SHP77 treated with DMSO at 0.1 percent for 48 hours (cell line): ENCODE data around the gene TSPAN9.

Experiments used
- DNase-seq: peaks from one replicate; lab custom pipeline; 2025; lab: John Stamatoyannopoulos, UW

The TSPAN9 gene

GRCh38 chr12:3101309-3102024, 24.3 kb downstream of the TSPAN9 start:
- DNase-seq, result no peak

DNA sequence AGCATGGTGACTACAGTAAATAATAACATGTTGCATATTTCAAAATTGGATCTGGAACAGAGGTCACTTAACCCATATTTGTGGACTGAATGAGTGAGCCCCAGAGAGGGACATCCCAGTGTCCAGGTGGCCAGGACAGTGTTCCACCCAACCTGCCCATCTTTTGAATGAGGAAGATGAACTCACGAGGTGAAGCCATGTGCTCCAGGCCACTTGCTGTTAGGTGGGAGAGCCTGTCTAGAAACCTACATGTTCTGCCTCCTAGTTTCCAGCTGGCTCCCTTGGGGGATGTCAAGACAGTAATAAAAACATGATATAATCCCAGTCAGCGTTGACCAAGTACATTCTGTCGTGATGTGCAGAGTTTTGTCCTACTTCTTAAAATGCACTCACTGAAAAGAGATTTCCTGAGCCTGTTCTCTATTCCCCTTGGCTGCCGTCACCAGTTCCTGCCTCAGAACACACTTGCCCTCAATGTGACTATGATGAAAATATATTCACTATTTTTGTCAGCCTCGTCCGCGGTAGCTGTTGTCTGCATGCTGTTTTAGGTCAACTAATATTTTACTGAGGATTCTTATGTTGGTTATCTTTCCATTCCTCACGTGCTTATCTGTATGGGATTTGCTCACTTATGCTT, 25.7 kb downstream of the TSPAN9 start:
- DNase-seq, result no peak

DNA sequence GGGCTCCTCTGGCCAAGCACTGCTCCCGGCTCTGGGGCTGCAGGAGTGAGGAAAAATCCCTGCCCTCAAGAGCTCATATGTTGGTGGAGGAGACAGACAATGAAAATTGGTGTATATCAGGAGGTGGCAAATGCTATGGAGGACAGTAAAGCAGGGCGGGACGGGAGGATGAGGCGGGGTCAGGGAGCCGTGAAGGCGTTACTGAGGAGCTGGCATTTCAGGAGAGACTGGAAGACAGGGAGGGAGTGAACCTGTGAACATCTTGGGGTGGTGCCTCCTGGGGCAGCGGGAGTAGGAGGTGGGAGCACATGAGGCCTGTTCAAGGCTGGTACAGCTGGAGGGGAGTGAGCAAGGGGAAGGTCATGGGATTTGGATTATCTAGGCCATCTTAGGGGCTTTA, 26.6 kb downstream of the TSPAN9 start:
- DNase-seq, result no peak

- no peak for DNase-seq
Observed at GRCh38 chr12:3105690-3106479, 28.7 kb downstream of the TSPAN9 start.

GRCh38 chr12:3106579-3106978, 29.4 kb downstream of the TSPAN9 start:
- DNase-seq, result no peak

DNA sequence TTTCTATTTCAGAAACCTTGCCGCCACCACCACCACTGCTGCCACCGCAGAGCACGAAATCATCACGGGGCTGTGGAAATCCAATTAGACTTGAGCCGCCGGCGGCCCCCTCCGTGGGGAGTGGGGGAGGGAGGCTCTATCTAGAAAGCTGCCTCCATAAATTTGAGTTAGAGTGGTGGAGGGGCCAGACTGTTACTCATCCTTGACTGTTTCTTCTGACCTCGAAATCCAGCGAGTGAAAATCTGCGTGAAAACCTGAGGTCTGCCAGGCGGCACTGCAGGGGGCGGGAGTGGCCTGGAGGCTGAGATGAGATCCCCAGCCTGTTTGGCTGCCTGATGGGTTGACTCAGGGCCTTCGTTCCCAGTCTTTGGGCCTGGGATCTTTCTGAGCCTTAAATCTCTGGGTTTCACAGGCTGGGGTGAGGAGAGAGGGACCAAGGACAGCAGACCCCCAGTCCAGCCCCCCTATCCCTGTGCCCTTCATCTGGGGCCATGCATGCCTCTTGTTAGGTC, 29.9 kb downstream of the TSPAN9 start:
- no peak for DNase-seq

- no peak for DNase-seq
Observed at GRCh38 chr12:3107954-3108353, 30.8 kb downstream of the TSPAN9 start.

DNA sequence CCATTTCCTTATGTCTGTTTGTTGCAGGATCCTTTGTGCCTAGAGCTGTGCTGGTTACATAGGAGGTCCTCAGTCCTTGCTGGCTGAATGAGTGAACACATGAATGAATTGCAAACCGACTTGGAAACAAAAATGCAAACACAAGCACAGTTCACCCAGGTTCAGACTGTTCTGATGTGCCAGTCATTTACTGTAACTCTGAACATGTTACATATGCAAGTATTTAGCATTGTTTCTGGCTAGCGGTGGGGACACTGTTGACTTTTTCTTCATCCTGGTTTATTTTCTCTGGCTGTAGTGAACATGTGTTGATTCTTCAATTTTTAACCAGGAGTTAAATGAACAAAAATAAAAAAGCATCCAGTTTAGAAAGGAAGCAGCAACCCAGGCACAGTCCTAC, 33.4 kb downstream of the TSPAN9 start:
- DNase-seq, result no peak

GRCh38 chr12:3113671-3114325, 36.6 kb downstream of the TSPAN9 start:
- DNase-seq, result no peak

GRCh38 chr12:3114671-3115070, 37.5 kb downstream of the TSPAN9 start:
- DNase-seq, result no peak

DNA sequence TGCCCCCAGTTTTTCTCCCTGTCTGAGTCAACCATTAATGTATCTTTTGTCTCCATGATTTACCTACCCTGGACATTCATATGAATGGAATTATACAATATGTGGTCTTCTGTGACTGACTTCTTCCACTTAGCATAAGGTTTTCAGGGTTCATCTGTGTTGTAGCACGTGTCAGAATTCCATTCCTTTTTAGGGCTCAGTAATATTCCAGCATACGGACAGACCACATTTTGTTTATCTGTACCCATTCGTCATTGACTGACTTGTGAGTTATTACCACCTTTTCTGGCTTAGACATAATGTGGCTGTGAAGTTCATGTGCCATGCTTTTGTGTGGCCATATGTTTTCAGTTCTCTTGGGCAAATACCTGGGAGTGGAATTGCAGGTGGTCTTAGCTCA, 37.9 kb downstream of the TSPAN9 start:
- DNase-seq, result no peak

GRCh38 chr12:3116106-3116844, 39.1 kb downstream of the TSPAN9 start:
- no peak for DNase-seq

GRCh38 chr12:3117144-3117581, 40.0 kb downstream of the TSPAN9 start:
- no peak for DNase-seq

DNA sequence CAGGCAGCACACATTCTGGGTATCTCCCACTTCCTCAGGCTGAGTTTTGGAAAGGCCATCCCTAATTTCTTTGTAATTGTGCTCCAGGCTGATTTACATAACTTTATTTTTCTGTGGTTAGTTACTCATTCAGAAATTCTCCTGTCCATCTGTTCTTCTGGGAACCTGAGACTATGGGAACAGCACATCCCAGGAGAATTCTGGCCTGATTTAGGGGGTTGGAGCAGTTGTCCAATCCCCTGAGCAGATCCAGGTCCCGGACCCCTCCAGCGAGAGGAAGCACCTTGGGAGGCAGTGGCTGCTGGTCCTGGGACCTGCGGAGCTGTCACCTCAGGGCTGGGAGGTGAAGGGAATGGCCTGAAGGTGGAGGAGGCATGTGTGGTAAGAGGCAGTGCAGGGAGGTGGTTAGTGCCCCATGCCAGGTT, 40.4 kb downstream of the TSPAN9 start:
- no peak for DNase-seq

DNA sequence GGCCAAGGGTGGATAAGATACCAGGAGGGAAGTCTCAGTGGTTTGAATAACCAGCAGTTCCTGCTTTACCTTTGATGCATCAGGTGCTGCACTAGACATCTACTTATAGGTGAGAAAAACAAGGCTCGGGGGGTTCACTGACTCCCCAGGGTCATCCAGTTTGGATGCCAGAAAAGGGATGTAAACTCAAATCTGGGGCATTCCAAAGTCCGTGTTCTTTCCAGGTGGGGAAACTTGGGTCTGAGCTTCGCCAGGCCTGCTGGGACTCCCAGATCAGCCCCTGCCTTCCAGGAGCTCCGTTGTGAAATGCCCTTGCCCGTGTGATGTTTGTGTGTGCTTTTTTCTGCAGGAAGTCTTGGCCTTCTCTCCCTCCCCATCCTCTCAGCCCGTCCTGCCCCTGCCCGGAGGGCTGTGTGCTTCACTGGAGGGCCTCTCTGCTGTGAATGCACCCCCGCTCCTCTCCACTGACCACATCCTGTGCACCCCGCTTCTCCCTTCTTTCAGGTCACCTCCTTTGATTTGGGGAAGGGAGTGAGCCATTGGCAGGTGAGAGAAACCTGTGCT, 42.1 kb downstream of the TSPAN9 start:
- no peak for DNase-seq

GRCh38 chr12:3119756-3120601, 42.8 kb downstream of the TSPAN9 start:
- no peak for DNase-seq

- DNase-seq, result no peak
Observed at GRCh38 chr12:3120701-3121100, 43.5 kb downstream of the TSPAN9 start.

DNA sequence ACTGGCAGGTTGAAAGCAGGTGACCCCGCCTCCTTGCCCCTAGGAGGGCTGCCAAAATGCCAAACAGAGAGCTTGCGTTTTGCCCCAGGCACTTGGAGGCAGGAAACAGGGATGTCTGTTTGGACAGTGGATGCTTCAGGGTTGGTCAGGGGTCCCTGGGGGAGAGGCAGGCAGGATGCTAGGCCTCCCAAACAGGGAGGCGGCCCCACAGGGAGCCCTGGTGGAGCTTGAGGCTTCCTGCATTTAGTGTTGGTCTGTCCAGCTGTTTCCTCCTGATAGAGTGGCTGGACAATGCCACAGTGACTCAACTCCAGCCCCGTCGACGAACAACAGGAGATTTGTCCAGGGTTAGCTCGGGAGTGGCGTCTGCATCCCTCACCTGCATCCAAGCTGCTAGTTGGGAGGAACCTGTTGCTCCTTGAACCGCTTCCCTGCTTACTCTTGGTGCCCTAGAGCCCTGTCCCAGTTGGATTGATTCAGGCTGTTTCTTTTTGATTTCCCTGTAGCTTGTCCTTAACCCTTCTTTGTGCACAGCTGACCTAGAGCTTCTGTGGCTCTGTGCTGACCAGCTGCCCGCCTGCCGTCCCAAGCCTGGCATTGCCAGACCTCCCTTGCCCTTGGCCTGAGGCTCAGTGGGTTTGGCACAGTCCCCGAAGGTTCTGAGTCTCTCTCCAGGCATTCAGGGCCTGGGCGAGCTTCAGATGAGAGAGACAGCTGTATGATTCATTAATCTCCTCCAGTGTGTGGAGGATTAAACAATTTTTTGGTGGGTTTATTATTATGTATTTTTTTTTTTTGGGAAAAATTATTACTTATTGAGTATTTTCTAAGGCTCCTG, 45.9 kb downstream of the TSPAN9 start:
- DNase-seq, result no peak

- no peak for DNase-seq
Observed at GRCh38 chr12:3123729-3124128, 46.5 kb downstream of the TSPAN9 start.
